CD4-positive, alpha-beta T cell (primary cell): ENCODE data around the gene MBOAT7. TPM values are rescaled to one million over a fixed set of nuclear protein-coding genes. Genes with fewer than 3 reads are reported as not detected.
"Not testable (repeated sequence)": the region's sequence is repeated elsewhere in the genome, so short reads cannot be mapped to it uniquely, and the experiment has no call there.

Source experiments
- ATAC-seq: fragments of 200-7000 bp; cut with Tn5 transposase; one replicate; pipeline ENCODE4 v1.10.0; 2022; ENCODE audit warnings: mild to moderate bottlenecking; ENCODE audit not compliant: poor library complexity
- CTCF ChIA-PET: fragments of 350-600 bp; sonication (Branson Sonifier 250); formaldehyde crosslinking; loops from one replicate; lab custom pipeline; 2021; ENCODE audit warnings: antibody characterized with exemption, inconsistent platforms; lab: Charles Lee
- POLR2A ChIA-PET: fragments of 350-600 bp; sonication (Branson Sonifier 250); formaldehyde crosslinking; loops from one replicate; lab custom pipeline; 2021; ENCODE audit warnings: antibody characterized with exemption, inconsistent platforms; lab: Charles Lee
- DNase-seq, 14 experiments: peaks; one replicate each; pipeline ENCODE4 v3.0.0-alpha.2; 2013 to 2020; ENCODE audit warnings: mixed read lengths in 2 of 14
- H3K27ac ChIP-seq, 2 donors: one replicate each; pipeline versions ENCODE4 v1.5.1 to v1.7.0; 2013; ENCODE audit warnings: low read length in 2 of 2, low read depth in 1 of 2, mild to moderate bottlenecking in 1 of 2
- H3K27me3 ChIP-seq, 2 experiments: 1 replicate in 1 of 2; 2 replicates in 1 of 2; pipeline versions ENCODE4 v1.6.1 to v1.7.0; 2013; ENCODE audit warnings: low read length in 2 of 2, control low read depth in 1 of 2, mild to moderate bottlenecking in 1 of 2, moderate library complexity in 1 of 2; ENCODE audit not compliant: insufficient read depth in 2 of 2, control insufficient read depth in 1 of 2
- H3K36me3 ChIP-seq: one replicate; pipeline ENCODE4 v1.6.1; 2013; ENCODE audit warnings: low read length, control low read depth; ENCODE audit not compliant: insufficient read depth
- H3K4me1 ChIP-seq: one replicate; pipeline ENCODE4 v1.6.1; 2013; ENCODE audit warnings: low read length, control low read depth; ENCODE audit not compliant: insufficient read depth
- H3K4me3 ChIP-seq: one replicate; pipeline ENCODE4 v1.5.1; 2013; ENCODE audit warnings: mild to moderate bottlenecking, low read length, moderate library complexity
- H3K9me3 ChIP-seq, 2 experiments: 1 replicate in 1 of 2; 2 replicates in 1 of 2; pipeline versions ENCODE4 v1.6.1 to v1.7.0; 2013; ENCODE audit warnings: low read length in 2 of 2, mild to moderate bottlenecking in 2 of 2, control low read depth in 1 of 2, moderate library complexity in 1 of 2; ENCODE audit not compliant: control insufficient read depth in 1 of 2, insufficient read depth in 1 of 2
- H3K27ac Mint-ChIP-seq: one replicate; pipeline ENCODE4 v1.8.0; 2020; ENCODE audit warnings: mixed read lengths
- H3K27me3 Mint-ChIP-seq: one replicate; pipeline ENCODE4 v1.8.0; 2021; ENCODE audit warnings: mixed read lengths
- H3K36me3 Mint-ChIP-seq: one replicate; pipeline ENCODE4 v1.8.0; 2021; ENCODE audit warnings: low read depth, mixed read lengths
- H3K4me1 Mint-ChIP-seq: one replicate; pipeline ENCODE4 v1.8.0; 2021; ENCODE audit warnings: low read depth, mixed read lengths
- H3K4me3 Mint-ChIP-seq: one replicate; pipeline ENCODE4 v1.8.0; 2020; ENCODE audit warnings: mild to moderate bottlenecking, mixed read lengths
- H3K9me3 Mint-ChIP-seq: one replicate; pipeline ENCODE4 v1.8.0; 2020; ENCODE audit warnings: mixed read lengths
- CTCF ChIP-seq: fragments of 200-600 bp; IDR thresholded peaks from one replicate; pipeline ENCODE4 v1.8.0; 2022; ENCODE audit warnings: antibody characterized with exemption, mild to moderate bottlenecking
- intact Hi-C, 2 experiments: fragments of 100-400 bp; cut with DNase I in 1 of 2; cut with micrococcal nuclease in 1 of 2; formaldehyde crosslinking; loops; one replicate each; pipeline versions ENCODE4 v1.15.1 to v1.9.0; 2023 to 2025; cut with DNase I, micrococcal nuclease
- total RNA-seq, 174 experiments: library from RNA in 2 of 174; stranded (reverse) in 2 of 174; gene quantifications; one replicate each; pipeline ENCODE4 v1.2.3 and lab custom pipeline; 2021 to 2026

MBOAT7 gene
- total RNA-seq, 2 experiments from 2014 or later: 13.7 to 18.0 TPM

- H3K27me3 Mint-ChIP-seq: peaks cover 3% of the 10 kb centered on the region
- no peak overlapping the region for H3K27ac Mint-ChIP-seq
- H3K4me1 Mint-ChIP-seq: no peaks in the 10 kb centered on the region
- H3K9me3 Mint-ChIP-seq: no peaks in the 10 kb centered on the region
- intact Hi-C loops: no loop called here
- no peak overlapping the region for H3K4me3 Mint-ChIP-seq
- no peak for TF ChIP-seq CTCF
- no peaks in the 10 kb centered on the region for H3K36me3 ChIP-seq
- H3K9me3 ChIP-seq: no peaks in the 10 kb centered on the region
- ChIA-PET CTCF (no interaction called here), POLR2A (no interaction called here)
- H3K4me1 ChIP-seq: peaks cover 8% of the 10 kb centered on the region
- no peak for ATAC-seq
- H3K27ac ChIP-seq: no peak overlapping the region
- H3K36me3 Mint-ChIP-seq: no peaks in the 10 kb centered on the region
- H3K27me3 ChIP-seq: peaks cover 0 to 2% of the 10 kb centered on the region in 2 experiments
- no peak overlapping the region for H3K4me3 ChIP-seq
- no peak for DNase-seq
Measured at GRCh38 chr19:54218960-54219661, 29.7 kb upstream of the MBOAT7 start.

GRCh38 chr19:54218259-54218658 lies 28.9 kb upstream of the MBOAT7 start:
- TF ChIP-seq CTCF: no peak
- DNase-seq (no peak), ATAC-seq (no peak)
- CTCF ChIA-PET: no interaction called here
- Histone ChIP-seq H3K36me3 (no peaks in the 10 kb centered on the region), H3K27ac (no peak overlapping the region), H3K4me1 (peaks cover 7% of the 10 kb centered on the region), H3K4me3 (no peak overlapping the region), H3K9me3 (no peaks in the 10 kb centered on the region), H3K27me3 (peaks cover 0 to 2% of the 10 kb centered on the region in 2 experiments)
- POLR2A ChIA-PET: no interaction called here
- H3K9me3 Mint-ChIP-seq: no peaks in the 10 kb centered on the region
- H3K4me1 Mint-ChIP-seq: no peaks in the 10 kb centered on the region
- H3K36me3 Mint-ChIP-seq: no peaks in the 10 kb centered on the region
- intact Hi-C loops: no loop called here
- H3K4me3 Mint-ChIP-seq: no peak overlapping the region
- no peaks in the 10 kb centered on the region for H3K27me3 Mint-ChIP-seq
- no peak overlapping the region for H3K27ac Mint-ChIP-seq

GRCh38 chr19:54217517-54218247 lies 28.3 kb upstream of the MBOAT7 start:
- H3K4me3 ChIP-seq, H3K36me3 Mint-ChIP-seq, H3K9me3 ChIP-seq, H3K27me3 ChIP-seq, H3K27ac Mint-ChIP-seq, H3K4me1 Mint-ChIP-seq, H3K27ac ChIP-seq, CTCF ChIA-PET, POLR2A ChIA-PET, H3K9me3 Mint-ChIP-seq, H3K4me3 Mint-ChIP-seq, ATAC-seq, DNase-seq, H3K27me3 Mint-ChIP-seq, H3K4me1 ChIP-seq, intact Hi-C loops, H3K36me3 ChIP-seq: not testable (repeated sequence)
